GM12801 (cell line): ENCODE measurements around the gene WSCD1.

Source experiments
- TF ChIP-seq, protein P1 (sequence below): IDR thresholded peaks from one replicate; pipeline ENCODE4 v1.5.1; 2011; ENCODE audit warnings: control low read depth; ENCODE audit not compliant: insufficient read length; ENCODE audit errors: extremely low read depth

WSCD1 gene

DNA sequence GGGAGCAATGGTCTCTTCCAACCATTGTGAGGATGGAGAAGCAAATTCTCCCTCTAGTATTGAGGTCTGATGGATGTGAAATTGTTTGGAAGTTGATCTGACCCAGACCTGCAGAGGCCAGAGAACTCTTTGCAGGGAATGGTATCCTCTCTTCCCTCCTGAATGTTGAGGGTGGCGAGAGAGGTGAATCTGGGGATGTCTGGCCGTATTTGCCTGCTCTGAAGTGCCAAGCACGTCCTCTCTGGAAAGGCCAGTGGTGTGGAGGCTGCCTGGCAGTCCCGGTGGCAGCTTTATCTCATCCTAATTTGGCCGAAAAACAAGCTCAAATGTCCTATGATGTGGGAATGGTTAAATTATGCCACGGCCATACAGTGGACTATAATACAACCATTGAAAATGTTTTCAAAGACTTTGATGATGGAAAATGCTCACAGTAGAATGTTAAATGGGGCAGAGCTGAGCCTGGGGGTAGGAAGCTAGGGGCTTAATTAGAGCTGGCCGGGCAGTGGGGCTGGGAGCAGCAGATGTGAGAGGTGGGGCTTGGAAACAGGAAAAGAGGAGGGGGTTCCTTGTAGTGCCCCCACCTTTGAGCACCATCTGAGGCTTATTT, 30.8 kb downstream of the WSCD1 start:
- TF ChIP-seq, protein P1, sequence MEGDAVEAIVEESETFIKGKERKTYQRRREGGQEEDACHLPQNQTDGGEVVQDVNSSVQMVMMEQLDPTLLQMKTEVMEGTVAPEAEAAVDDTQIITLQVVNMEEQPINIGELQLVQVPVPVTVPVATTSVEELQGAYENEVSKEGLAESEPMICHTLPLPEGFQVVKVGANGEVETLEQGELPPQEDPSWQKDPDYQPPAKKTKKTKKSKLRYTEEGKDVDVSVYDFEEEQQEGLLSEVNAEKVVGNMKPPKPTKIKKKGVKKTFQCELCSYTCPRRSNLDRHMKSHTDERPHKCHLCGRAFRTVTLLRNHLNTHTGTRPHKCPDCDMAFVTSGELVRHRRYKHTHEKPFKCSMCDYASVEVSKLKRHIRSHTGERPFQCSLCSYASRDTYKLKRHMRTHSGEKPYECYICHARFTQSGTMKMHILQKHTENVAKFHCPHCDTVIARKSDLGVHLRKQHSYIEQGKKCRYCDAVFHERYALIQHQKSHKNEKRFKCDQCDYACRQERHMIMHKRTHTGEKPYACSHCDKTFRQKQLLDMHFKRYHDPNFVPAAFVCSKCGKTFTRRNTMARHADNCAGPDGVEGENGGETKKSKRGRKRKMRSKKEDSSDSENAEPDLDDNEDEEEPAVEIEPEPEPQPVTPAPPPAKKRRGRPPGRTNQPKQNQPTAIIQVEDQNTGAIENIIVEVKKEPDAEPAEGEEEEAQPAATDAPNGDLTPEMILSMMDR, result no peak

DNA sequence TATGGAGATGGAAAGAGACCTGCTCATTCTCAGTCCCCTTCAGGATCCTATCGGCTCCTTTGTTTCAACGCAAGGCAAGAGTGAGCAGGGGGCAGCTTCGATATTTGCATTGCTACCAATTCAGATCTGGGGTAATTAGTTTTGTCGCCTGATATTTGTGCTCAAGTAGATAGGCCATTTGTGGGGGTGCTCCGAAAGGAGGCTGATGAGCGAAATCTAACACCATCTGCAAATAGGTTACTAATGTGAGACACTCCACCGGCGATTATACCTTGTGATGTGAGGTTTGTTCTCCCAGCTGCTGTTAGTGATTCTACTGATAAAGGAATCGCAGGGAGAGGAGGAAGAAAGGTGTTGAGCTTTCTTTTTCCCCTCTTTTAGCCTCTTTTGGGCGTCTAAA, 31.5 kb downstream of the WSCD1 start:
- TF ChIP-seq, protein P1, result no peak

DNA sequence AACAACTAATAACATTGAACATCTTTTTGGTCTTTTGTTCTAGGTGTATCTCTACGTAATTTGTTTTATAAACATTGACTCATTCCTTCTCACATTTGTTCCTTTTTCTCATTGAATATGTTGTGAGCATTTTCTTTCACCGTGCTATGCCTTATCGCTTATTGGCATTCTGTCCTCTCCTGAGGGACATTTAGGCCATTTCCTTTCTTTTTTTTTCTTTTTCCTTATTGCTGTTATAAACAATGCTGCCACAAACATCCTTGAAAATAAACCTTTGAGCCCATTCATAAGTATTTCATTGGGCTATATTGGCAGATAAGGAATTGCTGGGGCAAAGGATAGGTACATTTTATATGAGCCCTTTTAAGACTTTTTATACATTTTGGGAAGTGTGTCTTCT, 32.4 kb downstream of the WSCD1 start:
- TF ChIP-seq, protein P1, result no peak

DNA sequence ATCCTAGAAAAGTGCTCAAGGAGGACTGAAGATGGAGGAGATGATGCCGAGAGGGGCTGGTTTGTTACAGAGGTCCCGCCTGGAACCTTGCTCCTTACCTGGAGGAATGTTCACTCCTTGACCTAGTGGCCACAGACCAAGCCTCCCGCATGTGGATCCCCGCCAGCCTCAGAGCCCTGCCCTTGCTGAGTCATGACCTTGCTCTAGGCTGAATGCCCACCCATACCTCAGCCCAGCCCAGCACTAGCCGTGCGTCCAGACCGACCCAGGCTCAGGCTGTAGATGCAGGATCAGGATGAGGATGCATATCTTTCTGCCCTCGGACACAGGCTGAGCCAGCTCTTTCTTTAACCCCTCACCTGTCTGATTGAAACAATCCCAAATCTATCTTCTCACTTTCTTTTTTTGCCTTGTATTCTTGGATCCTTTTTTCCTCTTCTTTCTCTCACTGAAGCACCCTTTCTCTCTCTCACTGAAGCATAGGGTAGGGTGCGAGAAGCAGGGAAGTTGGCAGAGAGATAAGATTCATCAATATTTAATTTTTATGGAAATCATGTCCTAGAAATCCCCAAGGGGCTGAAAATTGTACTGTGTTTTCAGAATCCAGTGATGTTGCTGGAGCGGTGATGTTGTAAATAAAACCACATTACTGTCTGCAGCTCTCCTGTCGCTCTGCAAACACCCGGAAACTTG, 34.9 kb downstream of the WSCD1 start:
- TF ChIP-seq, protein P1, result no peak

DNA sequence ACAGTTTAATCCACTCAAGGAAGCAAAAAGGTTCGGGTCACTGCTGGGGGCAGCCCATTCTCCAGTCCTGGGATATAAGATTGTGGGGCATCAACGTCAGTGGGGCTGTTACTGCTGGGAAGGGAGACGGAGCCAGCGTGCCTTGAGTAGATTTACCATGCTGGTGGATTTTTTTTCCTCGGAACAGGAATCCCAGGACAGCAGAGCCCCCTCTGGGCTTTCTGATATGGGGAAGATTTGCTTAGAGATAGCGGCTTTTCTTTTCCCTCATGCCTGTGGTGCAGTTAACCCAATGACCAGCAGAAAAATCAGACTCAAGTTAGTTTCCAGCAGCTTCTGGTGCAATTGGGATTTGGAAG, 35.4 kb downstream of the WSCD1 start:
- TF ChIP-seq, protein P1, result no peak

DNA sequence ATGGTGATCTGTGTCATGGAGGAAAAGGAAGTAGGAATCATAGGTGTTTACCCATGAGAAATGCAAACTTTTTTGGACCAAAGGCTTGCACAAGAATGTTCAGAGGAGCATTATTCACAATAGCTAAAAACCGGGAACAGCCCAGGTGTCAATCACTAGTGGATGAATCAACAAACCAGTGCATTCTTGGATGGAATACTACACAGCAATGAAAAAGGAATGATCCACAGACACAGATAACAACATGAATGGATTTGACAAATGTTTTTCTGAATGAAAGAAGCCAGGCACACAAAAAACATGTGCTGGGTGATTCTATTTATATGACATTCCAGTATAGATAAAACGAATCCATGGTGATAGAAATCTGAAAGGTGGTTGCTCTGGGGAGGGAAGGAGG, 36.0 kb downstream of the WSCD1 start:
- TF ChIP-seq, protein P1, result no peak

DNA sequence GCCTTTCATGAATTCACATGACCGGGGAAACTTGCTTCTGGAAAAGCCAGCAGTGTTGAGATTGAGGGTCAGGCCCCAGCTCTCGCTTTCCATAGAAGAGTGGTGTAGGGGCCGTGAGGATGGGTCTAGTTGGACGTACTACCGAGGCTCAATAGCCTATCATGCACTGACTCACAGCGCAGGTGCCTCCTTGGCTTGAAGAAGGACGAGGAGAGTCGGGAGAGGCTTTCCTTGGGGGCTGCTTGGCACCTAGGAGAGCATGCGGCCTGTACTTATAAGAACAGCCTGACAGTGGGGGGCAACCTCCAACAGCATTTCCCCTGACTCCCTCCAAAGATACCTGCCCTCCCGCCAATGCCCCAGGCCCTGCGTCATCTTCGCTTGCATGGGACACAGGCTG, 37.6 kb downstream of the WSCD1 start:
- TF ChIP-seq, protein P1, result no peak

DNA sequence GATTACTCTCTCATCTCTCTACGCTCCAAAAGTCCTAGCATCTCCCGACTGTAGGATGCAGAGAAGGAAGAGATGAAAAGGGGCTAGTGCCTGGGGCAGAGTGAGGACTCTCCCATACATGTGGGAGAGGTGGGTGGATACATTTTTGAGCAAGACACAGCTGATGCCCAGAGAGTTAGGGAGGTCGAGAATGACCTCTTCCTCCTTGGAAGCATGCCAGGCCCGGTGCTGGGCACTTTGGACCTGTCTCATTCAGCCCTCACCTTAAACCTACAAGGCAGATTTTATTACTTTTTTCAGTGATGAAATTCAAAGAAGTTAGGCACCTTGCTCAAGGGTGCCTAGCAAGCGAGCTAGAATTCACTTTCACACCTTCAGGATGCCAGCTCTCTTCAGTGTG, 38.2 kb downstream of the WSCD1 start:
- TF ChIP-seq, protein P1, result no peak
